Smooth muscle cell of the brain vasculature (primary cell): Measurements from ENCODE around the gene WEE2.
"Not testable (repeated sequence)": the region's sequence is repeated elsewhere in the genome, so short reads cannot be mapped to it uniquely, and the experiment has no call there.

Experiments used
- DNase-seq: peaks from one replicate; pipeline ENCODE4 v3.0.0-alpha.2; 2012; ENCODE audit warnings: low read depth, low spot score

WEE2 gene

DNA sequence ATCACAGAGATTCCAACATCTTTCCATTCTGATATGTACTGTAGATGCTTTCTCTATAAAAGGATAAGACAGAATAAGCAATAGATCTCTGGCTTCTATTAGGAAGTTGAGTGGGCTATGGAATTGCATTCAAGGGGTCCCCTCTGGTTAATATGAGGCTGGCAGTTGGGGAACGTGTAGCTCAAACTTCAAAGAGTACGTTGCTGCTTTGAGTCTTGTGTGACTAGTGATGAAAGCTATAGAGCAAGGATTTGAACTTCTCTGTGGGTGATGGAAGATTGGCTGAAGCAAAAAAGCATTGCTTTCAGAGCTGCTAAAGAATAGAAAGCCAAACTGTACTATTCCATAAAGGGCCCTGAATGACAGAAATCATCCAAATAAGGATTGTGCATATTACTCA, 6.4 kb downstream of the WEE2 start:
- no peak for DNase-seq

DNA sequence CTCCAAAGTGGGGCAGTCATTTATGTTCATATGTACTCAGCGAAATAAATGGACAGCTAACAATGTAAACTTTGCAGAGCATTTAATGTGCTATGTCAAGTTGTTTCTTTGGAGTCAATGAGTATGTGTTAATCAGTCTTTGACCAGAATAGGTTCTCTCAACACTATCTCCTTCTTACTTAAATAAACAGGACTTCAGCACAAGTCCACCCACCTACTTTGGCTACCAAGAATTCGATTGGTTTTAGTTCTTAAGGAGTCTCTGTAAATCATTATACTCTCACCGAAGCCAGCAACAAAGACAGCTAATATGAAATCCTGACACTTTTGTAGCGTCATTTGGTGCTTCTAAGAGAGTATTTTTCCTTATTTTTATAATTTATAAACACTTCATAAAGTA, 6.9 kb downstream of the WEE2 start:
- no peak for DNase-seq

DNA sequence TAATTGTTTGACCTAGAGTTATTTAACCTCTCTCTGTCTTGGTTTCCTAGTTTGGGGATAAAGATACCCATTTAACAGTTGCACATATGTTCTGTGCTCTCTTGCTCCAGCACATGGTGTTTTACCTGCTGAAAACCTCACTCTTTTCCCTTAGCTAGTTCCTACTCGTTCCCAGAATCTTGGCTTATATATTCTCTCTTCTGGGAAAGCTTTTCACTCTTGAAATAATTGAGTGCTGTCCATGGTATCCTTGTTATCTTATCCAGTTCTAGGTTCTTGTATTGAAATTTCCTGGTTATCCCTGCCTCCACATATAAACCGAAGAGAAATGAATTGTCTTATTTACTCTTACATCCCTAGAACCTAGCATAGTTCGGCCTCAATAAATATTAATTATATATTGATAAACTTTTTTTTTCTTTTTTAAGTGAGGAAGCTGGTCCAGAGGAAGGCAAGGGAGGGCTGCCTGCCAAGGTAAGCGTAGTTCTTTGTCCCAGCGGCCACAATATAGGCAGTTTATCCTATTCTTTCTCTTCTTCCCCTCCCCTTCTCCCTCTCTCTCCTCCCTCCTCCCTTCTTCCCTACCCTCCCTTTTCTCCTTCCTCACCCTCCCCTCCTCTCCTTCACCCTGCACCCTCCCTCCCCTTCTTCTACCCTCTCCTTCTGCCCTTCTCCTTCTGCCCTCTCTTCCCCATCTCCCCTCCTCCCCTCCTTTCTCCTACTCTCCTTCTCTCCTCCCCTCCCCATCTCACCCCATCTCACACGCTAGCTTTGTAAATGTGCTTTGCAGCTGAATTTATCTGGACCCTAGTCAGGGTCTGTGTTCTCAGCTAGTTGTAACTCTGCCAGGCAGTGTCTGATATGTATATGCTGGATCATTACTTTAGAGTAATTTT, 7.9 kb downstream of the WEE2 start:
- no peak for DNase-seq

DNA sequence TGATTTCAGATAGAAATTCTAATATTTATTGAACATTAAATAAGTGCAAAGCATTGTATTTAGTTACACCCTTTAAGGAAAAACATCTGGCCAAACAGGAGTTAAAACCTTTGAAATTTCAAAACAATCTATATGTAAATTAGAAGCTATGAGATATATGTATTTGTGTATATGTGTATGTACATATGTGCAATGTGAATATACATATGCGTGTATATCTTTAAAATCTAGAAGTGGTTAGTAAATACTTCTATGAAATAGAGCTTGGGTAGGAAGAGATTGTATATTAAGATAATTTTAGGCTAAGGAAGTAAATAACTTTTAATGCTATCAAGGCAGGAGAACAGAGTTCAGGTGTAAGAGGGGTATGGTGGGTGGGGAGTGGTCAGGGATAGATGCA, 9.3 kb downstream of the WEE2 start:
- no peak for DNase-seq

DNA sequence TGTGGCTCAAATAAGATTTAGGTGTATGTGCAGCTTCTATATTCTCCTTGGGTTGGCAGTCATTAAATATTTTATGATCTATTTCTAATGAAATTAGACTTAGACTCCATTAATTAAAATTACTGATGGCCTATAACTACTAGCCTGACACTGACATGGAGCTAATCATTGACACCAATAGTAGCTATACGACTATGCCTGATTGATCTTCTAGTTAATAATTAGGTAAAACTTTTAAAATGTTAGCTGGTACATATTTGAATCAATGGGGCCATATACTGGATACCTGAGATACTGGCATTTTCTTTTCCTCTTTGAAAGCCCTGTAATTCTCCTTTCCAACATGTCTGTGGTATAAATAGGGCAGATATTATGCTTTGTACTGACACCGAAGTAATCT, 14.4 kb downstream of the WEE2 start:
- DNase-seq: no peak

DNA sequence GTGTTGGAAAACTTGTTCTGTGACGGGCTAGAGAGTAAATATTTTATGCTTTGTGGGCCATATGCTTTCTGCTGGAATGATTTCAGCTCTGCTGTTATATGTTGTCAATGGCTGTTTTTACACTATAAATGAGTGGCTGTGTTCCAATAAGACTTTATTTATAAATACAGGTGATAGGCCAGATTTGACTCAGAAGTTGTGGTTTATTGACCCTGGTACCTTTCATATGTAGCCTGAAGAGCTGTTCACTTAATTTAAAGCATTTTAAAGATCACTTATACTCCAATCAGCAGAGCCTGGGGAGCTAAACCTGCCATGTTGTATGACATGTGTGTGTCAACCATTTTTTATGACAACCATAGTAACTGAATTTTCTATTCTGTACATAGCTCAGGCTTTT, 20.9 kb downstream of the WEE2 start:
- no peak for DNase-seq

GRCh38 chr7:141731476-141732149, 23.5 kb downstream of the WEE2 start:
- DNase-seq: no peak

GRCh38 chr7:141737118-141737835, 29.1 kb downstream of the WEE2 start:
- no peak for DNase-seq

GRCh38 chr7:141737836-141738591, 29.9 kb downstream of the WEE2 start, which contains the start of gene SSBP1:
TSS of gene SSBP1 (plus strand) at chr7:141738358. CDS start at chr7:141739167, 809 bp downstream.
- peak; percentile 93 for DNase-seq

GRCh38 chr7:141738592-141739013, 30.4 kb downstream of the WEE2 start:
- DNase-seq: no peak

DNA sequence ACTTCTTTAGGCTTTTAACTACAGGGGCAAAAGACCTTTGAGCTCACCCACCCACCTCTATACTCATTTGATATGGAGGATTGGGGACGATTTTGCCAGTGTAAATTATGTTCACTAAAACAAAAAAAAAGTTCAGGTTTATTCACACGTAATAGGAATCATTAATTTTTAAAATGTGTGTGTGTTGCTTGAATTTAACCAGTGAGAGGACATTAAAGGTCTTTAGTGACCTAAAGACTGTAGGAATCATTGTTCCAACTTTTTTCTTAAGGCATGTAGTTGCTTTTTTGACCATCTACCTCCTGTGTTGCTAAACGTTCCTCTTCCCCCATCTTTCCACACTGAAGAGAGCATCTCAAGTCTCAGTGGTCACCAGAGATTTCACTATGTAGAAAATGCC, 31.1 kb downstream of the WEE2 start:
- DNase-seq: no peak

DNA sequence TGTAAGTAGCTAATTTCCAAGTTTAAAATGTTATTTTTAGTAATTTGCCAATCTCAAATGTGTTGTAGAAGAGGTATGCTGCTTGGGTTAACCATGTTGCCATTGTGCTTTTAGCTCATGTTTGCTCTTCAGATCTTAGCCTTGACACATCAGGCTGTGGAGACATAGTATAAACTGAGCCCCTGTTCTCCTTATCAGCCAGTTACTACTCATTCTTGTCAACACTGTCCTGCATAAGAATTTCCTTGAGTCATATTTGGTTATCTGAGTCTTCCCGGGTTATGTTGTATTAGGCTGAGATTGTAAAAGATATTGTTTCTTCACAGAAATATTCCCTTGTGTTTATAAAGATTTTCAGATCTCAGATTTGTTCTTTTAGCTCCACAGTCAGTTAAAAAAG, 34.1 kb downstream of the WEE2 start:
- no peak for DNase-seq

- no peak for DNase-seq
These were observed 36.0 kb downstream of the WEE2 start for GRCh38 chr7:141744131-141744530.

- DNase-seq: no peak
These were observed 40.2 kb downstream of the WEE2 start for GRCh38 chr7:141748396-141748795.

GRCh38 chr7:141751904-141752303, 43.8 kb downstream of the WEE2 start:
- DNase-seq: not testable (repeated sequence)

DNA sequence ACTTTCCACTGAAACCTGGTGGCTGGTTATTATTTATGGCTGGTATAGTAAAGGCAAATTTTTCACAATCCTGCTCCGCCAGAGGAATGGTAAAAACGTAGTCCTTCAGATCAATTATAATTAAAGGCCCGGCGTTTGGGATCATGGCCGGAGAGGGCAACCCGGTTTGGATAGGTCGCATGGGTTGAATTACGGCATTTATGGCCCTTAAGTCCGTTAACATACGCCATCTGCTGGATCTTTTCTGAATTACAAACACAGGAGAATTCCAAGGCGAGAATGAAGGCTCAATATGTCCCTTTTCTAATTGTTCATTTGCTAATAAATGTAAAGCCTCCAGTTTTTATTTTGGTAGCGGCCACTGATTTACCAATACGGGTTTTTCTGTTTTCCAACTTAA, 44.5 kb downstream of the WEE2 start:
- no peak for DNase-seq

- DNase-seq: no peak
These were observed 46.8 kb downstream of the WEE2 start for GRCh38 chr7:141754939-141755338.

DNA sequence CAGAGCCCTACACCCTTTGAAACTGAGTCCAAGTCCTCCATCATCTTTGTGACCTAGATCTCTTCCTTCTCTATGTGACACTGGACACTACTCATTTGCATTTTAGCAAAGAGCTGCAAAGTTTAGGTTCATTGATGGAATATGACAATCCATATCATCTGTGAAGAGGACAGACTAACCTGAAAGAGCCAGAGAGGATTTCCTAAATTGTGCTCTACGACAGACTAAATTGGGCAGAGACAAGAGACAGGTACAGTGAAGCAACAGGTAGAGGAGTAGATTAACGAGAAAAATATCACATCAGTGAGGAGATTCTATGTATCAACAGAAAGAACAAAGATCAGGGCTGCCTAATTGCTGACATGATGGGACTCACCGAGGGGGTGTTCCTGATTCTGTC, 55.6 kb downstream of the WEE2 start, which contains the start of gene TAS2R3:
Gene TAS2R3 (plus strand): TSS at position 301 of the 400 bp plus-strand sequence. CDS start 62 bp downstream, at position 363.
- no peak for DNase-seq

DNA sequence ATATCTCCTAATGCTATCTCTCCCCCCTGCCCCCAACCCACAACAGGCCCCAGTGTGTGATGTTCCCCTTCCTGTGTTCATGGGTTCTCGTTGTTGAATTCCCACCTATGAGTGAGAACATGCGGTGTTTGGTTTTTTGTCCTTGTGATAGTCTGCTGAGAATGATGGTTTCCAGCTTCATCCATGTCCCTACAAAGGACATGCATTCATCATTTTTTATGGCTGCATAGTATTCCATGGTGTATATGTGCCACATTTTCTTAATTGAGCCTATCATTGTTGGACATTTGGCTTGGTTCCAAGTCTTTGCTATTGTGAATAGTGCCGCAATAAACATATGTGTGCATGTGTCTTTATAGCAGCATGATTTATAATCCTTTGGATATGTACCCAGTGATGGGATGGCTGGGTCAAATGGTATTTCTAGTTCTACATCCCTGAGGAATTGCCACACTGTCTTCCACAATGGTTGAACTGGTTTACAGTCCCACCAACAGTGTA, 62.0 kb downstream of the WEE2 start:
- not testable (repeated sequence) for DNase-seq

GRCh38 chr7:141776374-141776773, 68.2 kb downstream of the WEE2 start, which contains the start of gene TAS2R4:
TSS of gene TAS2R4 (plus strand) at chr7:141776674. CDS start at chr7:141778489, 1,815 bp downstream.
- no peak for DNase-seq
